Stomach (tissue), 4 donors: ENCODE data around the gene MAST2.

Experiments used
- CTCF ChIP-seq, 7 experiments: fragments of 450-650 bp in 4 of 7; fragments of 200-600 bp in 3 of 7; sonication (generic) in 3 of 7; IDR thresholded peaks; one replicate each; pipeline ENCODE4 v1.5.1; 2016 to 2019; ENCODE audit warnings: antibody characterized with exemption in 7 of 7, control low read depth in 2 of 7, mild to moderate bottlenecking in 1 of 7
- EP300 ChIP-seq: sonication (generic); formaldehyde crosslinking; IDR thresholded peaks from one replicate; pipeline ENCODE4 v1.6.1; 2017; ENCODE audit warnings: antibody characterized with exemption
- POLR2A ChIP-seq, 4 donors: fragments of 450-650 bp; IDR thresholded peaks; one replicate each; pipeline ENCODE4 v1.6.1; 2016; ENCODE audit warnings: antibody characterized with exemption in 4 of 4, control low read depth in 2 of 4, mild to moderate bottlenecking in 1 of 4, moderate library complexity in 1 of 4
- POLR2AphosphoS5 ChIP-seq, 3 donors: sonication (generic); formaldehyde crosslinking; IDR thresholded peaks; one replicate each; pipeline ENCODE4 v1.6.1; 2016; ENCODE audit warnings: antibody characterized with exemption in 3 of 3

DNA sequence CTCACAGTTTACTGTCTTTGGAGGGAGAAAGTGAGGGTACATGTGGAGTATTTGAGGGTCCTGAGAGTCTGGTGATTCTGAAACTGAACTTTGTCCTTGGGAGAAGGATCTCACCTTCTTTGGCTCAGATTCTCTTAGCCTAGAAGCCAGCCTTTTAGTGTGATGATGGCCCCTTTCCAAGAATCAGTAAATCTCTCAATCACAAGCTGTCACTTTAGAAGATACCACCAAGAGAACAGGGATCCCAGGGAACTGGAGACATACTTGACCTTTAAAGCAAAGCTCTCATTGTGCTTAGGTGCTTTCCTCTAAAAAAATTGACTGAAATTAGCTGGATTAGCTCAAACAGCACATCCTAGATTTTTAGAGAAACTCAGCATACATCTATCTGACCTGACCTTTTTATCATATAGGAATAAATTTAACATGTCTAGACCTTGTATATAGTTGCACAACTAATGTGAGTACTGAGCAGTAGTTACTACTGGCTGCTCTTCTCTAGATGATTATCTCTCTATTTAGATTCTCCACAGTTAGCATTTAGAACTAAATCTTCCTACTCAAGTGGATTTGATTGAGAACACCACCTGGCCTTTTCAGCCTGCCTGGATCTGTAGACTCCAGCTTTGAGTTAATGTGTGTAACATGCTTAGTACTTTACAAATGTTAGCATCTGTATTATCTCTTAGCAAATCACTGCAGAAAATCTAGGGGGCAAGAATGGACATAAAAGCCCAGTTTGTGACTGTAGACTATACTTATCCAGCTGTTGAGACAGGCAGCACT lies 157.7 kb downstream of the MAST2 start:
- TF ChIP-seq EP300: no peak
- no peak for TF ChIP-seq POLR2AphosphoS5 (IDR thresholded peaks at IDR 0.05)
- TF ChIP-seq CTCF (IDR thresholded peaks at IDR 0.05): no peak
- no peak for TF ChIP-seq POLR2A (IDR thresholded peaks at IDR 0.05)
